Stimulated activated CD8-positive, alpha-beta memory T cell treated with anti-CD3 and anti-CD28 coated beads, Interleukin-7, amount 100 ng/mL, for 4 hours (primary cell): ENCODE results near the gene PTCH1.

Experiments
- DNase-seq, 2 donors: peaks; one replicate each; pipeline ENCODE4 v3.0.0-alpha.2; 2020; ENCODE audit warnings: low read depth in 2 of 2

PTCH1 gene

GRCh38 chr9:95406121-95406520 is 110.7 kb downstream of the PTCH1 start:
- no peak for DNase-seq

GRCh38 chr9:95399261-95399660 is 117.5 kb downstream of the PTCH1 start:
- no peak for DNase-seq
